ENCODE data around the gene RAD23A.

RAD23A gene

GRCh38 chr19:12932392-12933286 lies 13.0 kb upstream of the RAD23A start:
- Histone ChIP-seq H3K36me3 (ENCODE audit: insufficient read depth) (peaks cover 9% of the 10 kb centered on the region; the same call in 1 of the 2 replicates), H3K27ac (peak overlapping the region; percentile 34; the same call in 1 of the 2 replicates), H3K27me3 (ENCODE audit: insufficient read depth, low read depth) (no peaks in the 10 kb centered on the region), H3K4me1 (ENCODE audit: low read depth, poor library complexity, severe bottlenecking) (peaks cover 29% of the 10 kb centered on the region), H4K20me1 (ENCODE audit: insufficient read depth) (no peaks in the 10 kb centered on the region), H3K4me3 (IDR thresholded peaks at IDR 0.05; ENCODE audit: insufficient read depth, low read depth, low read length) (no peak overlapping the region), H3K79me2 (ENCODE audit: insufficient read depth, low read depth) (peaks cover 25% of the 10 kb centered on the region), H3K4me2 (peak overlapping the region; percentile 89), H3K9ac (peak overlapping the region; percentile 75), H2AFZ (ENCODE audit: low read depth) (peak overlapping the region; percentile 85)
- TF ChIP-seq, protein P1, sequence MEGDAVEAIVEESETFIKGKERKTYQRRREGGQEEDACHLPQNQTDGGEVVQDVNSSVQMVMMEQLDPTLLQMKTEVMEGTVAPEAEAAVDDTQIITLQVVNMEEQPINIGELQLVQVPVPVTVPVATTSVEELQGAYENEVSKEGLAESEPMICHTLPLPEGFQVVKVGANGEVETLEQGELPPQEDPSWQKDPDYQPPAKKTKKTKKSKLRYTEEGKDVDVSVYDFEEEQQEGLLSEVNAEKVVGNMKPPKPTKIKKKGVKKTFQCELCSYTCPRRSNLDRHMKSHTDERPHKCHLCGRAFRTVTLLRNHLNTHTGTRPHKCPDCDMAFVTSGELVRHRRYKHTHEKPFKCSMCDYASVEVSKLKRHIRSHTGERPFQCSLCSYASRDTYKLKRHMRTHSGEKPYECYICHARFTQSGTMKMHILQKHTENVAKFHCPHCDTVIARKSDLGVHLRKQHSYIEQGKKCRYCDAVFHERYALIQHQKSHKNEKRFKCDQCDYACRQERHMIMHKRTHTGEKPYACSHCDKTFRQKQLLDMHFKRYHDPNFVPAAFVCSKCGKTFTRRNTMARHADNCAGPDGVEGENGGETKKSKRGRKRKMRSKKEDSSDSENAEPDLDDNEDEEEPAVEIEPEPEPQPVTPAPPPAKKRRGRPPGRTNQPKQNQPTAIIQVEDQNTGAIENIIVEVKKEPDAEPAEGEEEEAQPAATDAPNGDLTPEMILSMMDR (conservative IDR thresholded peaks at IDR 0.05; ENCODE audit: low read depth, low read length) = no peak

DNA sequence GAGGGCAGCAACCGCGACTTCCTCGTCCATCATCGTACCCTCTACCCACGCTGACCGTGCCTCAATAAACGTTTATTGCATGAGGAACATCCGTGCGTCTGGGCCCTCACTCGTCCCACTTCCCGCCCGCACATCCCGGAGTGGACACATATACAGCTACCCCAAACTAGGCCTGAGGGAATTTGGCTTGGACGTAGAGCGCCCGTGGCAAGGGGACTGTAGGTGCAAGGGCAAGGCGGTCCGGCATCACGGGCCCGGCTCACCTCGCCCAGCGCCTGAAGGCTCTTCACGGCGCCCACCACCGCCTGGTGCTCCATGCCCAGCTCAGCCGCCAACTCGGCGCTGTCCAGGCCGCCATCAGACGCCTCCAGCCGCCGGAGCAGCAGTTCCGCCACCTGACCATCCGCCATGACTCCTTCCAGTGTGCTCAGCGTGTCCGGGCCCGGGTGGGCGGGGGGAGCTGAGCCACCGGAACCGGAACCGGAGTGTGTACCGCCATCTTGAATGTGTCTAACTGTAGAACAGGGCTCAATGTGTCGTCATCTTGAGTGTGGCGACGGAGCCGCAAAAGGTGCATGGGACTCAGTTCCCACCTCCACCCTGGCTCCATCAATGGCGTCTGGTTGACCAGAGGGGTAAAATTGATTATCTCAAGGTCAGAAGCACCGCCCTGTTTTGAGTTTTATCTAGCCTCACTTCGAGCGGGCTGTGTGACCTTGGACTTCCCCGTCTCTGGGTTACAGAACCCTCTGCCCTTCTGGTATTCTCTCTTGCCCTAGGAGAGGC lies 12.2 kb upstream of the RAD23A start, which contains the start of gene FARSA:
Gene FARSA (minus strand): TSS at position 425 of the 786 bp plus-strand sequence. CDS start 15 bp downstream, at position 410.
- peak within 1 kb of the TSS; percentile 75 for H3K9ac ChIP-seq
- H3K4me2 ChIP-seq = peak within 1 kb of the TSS; percentile 89
- no peaks in the 10 kb centered on the region for H4K20me1 ChIP-seq (ENCODE audit: insufficient read depth)
- peak within 1 kb of the TSS; percentile 85 for H2AFZ ChIP-seq (ENCODE audit: low read depth)
- peaks cover 9% of the 10 kb centered on the region; the same call in 1 of the 2 replicates for H3K36me3 ChIP-seq (ENCODE audit: insufficient read depth)
- H3K4me1 ChIP-seq (ENCODE audit: low read depth, poor library complexity, severe bottlenecking) = peaks cover 32% of the 10 kb centered on the region
- H3K79me2 ChIP-seq (ENCODE audit: insufficient read depth, low read depth) = peaks cover 27% of the 10 kb centered on the region
- H3K27ac ChIP-seq = peak within 1 kb of the TSS; percentile 34; the same call in 1 of the 2 replicates
- TF ChIP-seq, protein P1 (conservative IDR thresholded peaks at IDR 0.05; ENCODE audit: low read depth, low read length) = no peak
- no peaks in the 10 kb centered on the region for H3K27me3 ChIP-seq (ENCODE audit: insufficient read depth, low read depth)
- H3K4me3 ChIP-seq (IDR thresholded peaks at IDR 0.05; ENCODE audit: insufficient read depth, low read depth, low read length) = no peak within 1 kb of the TSS

- Histone ChIP-seq H3K27me3 (ENCODE audit: insufficient read depth, low read depth) (no peaks in the 10 kb centered on the region), H3K4me3 (IDR thresholded peaks at IDR 0.05; ENCODE audit: insufficient read depth, low read depth, low read length) (no peak overlapping the region), H3K27ac (no peak overlapping the region), H2AFZ (ENCODE audit: low read depth) (no peak overlapping the region), H3K4me2 (no peak overlapping the region), H3K4me1 (ENCODE audit: low read depth, poor library complexity, severe bottlenecking) (peaks cover 39% of the 10 kb centered on the region), H3K36me3 (ENCODE audit: insufficient read depth) (peaks cover 11% of the 10 kb centered on the region), H4K20me1 (ENCODE audit: insufficient read depth) (peaks cover 7% of the 10 kb centered on the region), H3K9ac (no peak overlapping the region), H3K79me2 (ENCODE audit: insufficient read depth, low read depth) (peaks cover 43% of the 10 kb centered on the region)
- TF ChIP-seq, protein P1 (conservative IDR thresholded peaks at IDR 0.05; ENCODE audit: low read depth, low read length) = no peak
These were observed 10.6 kb upstream of the RAD23A start for GRCh38 chr19:12935071-12935470.

GRCh38 chr19:12936582-12936981 lies 9.1 kb upstream of the RAD23A start:
- H3K4me2 ChIP-seq = no peak overlapping the region
- peaks cover 54% of the 10 kb centered on the region for H3K4me1 ChIP-seq (ENCODE audit: low read depth, poor library complexity, severe bottlenecking)
- no peak overlapping the region for H2AFZ ChIP-seq (ENCODE audit: low read depth)

More at GRCh38 chr19:12936582-12936981, 9.1 kb upstream of the RAD23A start:
- Histone ChIP-seq H3K27me3 (ENCODE audit: insufficient read depth, low read depth) (no peaks in the 10 kb centered on the region), H3K9ac (no peak overlapping the region), H3K79me2 (ENCODE audit: insufficient read depth, low read depth) (peaks cover 51% of the 10 kb centered on the region), H3K27ac (no peak overlapping the region), H3K4me3 (IDR thresholded peaks at IDR 0.05; ENCODE audit: insufficient read depth, low read depth, low read length) (no peak overlapping the region), H4K20me1 (ENCODE audit: insufficient read depth) (peaks cover 11% of the 10 kb centered on the region), H3K36me3 (ENCODE audit: insufficient read depth) (peaks cover 23% of the 10 kb centered on the region)
- TF ChIP-seq, protein P1 (conservative IDR thresholded peaks at IDR 0.05; ENCODE audit: low read depth, low read length) = no peak
